Activated T-helper 17 cell treated with anti-CD3 and anti-CD28 coated beads, Interleukin-2, amount 50 U/mL, for 72 hours (primary cell): ENCODE data around the gene ACAN. TPM values are rescaled to one million over a fixed set of nuclear protein-coding genes. Genes with fewer than 3 reads are reported as not detected.

Experiments used
- ATAC-seq: fragments of 150-1000 bp; cut with Tn5 transposase; replicated peaks from 2 replicates; pipeline ENCODE4 v1.10.0; 2021; ENCODE audit warnings: mild to moderate bottlenecking, moderate library complexity
- H3K27ac Mint-ChIP-seq: one replicate; pipeline ENCODE4 v1.8.0; 2022; ENCODE audit warnings: mixed read lengths
- H3K27me3 Mint-ChIP-seq: one replicate; pipeline ENCODE4 v1.8.0; 2022; ENCODE audit warnings: mixed read lengths
- H3K36me3 Mint-ChIP-seq: one replicate; pipeline ENCODE4 v1.8.0; 2022; ENCODE audit warnings: low read depth, mild to moderate bottlenecking, mixed read lengths
- H3K4me1 Mint-ChIP-seq: one replicate; pipeline ENCODE4 v1.8.0; 2022; ENCODE audit warnings: mixed read lengths
- H3K4me3 Mint-ChIP-seq: one replicate; pipeline ENCODE4 v1.8.0; 2022; ENCODE audit warnings: mild to moderate bottlenecking, mixed read lengths
- H3K9me3 Mint-ChIP-seq: one replicate; pipeline ENCODE4 v1.8.0; 2022; ENCODE audit warnings: mixed read lengths
- total RNA-seq, 2 donors: library from RNA; stranded (reverse); gene quantifications; one replicate each; pipeline ENCODE4 v1.2.3, GENCODE V29; 2022

The ACAN gene
- total RNA-seq, 2 donors from 2014 or later: not detected

DNA sequence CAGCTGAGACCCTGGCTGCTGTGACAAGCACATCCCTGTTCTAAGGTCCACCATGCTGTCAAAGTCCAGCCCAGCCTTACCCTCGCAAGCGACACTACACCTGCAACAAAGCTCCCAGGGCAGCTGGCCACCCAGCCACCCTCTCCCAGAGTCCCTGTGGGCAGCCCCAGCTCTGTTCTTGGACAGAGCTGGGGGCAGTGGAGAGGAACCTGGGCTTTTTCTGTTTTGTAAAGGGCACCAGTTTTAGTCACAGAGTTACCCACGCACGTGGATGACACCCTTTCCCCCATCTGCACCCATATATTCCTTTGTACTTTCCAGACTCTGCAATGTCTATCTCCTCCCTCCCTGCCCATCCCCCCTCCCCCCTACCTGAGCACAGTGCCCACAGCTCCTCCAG is 38.9 kb downstream of the ACAN start:
- H3K4me3 Mint-ChIP-seq: no peak overlapping the region
- ATAC-seq: no peak
- no peak overlapping the region for H3K27ac Mint-ChIP-seq
- no peaks in the 10 kb centered on the region for H3K36me3 Mint-ChIP-seq
- H3K9me3 Mint-ChIP-seq: no peaks in the 10 kb centered on the region
- peaks cover 6% of the 10 kb centered on the region for H3K27me3 Mint-ChIP-seq
- H3K4me1 Mint-ChIP-seq: peaks cover 4% of the 10 kb centered on the region

- Mint-ChIP-seq H3K4me3 (no peak overlapping the region), H3K27ac (no peak overlapping the region), H3K9me3 (no peaks in the 10 kb centered on the region), H3K27me3 (peaks cover 1% of the 10 kb centered on the region), H3K36me3 (no peaks in the 10 kb centered on the region), H3K4me1 (peaks cover 4% of the 10 kb centered on the region)
- no peak for ATAC-seq
Measured at GRCh38 chr15:88843334-88843733, 40.1 kb downstream of the ACAN start.

GRCh38 chr15:88844749-88845386 is 41.6 kb downstream of the ACAN start:
- Mint-ChIP-seq H3K36me3 (no peaks in the 10 kb centered on the region), H3K4me1 (peaks cover 4% of the 10 kb centered on the region), H3K4me3 (no peak overlapping the region), H3K9me3 (no peaks in the 10 kb centered on the region), H3K27me3 (no peaks in the 10 kb centered on the region), H3K27ac (no peak overlapping the region)
- peak; percentile 88 for ATAC-seq

- Mint-ChIP-seq H3K4me1 (peaks cover 4% of the 10 kb centered on the region), H3K36me3 (no peaks in the 10 kb centered on the region), H3K4me3 (no peak overlapping the region), H3K27ac (no peak overlapping the region), H3K9me3 (no peaks in the 10 kb centered on the region), H3K27me3 (no peaks in the 10 kb centered on the region)
- no peak for ATAC-seq
Measured at GRCh38 chr15:88845616-88846015, 42.4 kb downstream of the ACAN start.

DNA sequence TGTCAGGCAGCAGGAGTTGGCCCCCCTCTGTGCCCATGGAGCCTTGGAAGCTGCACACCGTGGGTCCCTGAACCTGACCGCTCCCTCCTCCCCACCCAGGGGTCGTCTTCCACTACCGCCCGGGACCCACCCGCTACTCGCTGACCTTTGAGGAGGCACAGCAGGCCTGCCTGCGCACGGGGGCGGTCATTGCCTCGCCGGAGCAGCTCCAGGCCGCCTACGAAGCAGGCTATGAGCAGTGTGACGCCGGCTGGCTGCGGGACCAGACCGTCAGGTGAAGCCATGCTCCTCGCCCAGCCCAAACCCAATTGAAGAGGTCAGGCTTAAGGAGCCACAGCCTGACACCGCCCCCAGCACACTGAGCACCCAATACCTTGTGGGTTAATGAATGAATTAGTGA is 43.9 kb downstream of the ACAN start:
- no peaks in the 10 kb centered on the region for H3K27me3 Mint-ChIP-seq
- no peaks in the 10 kb centered on the region for H3K9me3 Mint-ChIP-seq
- H3K36me3 Mint-ChIP-seq: no peaks in the 10 kb centered on the region
- no peak overlapping the region for H3K4me3 Mint-ChIP-seq
- ATAC-seq: no peak
- peaks cover 4% of the 10 kb centered on the region for H3K4me1 Mint-ChIP-seq
- no peak overlapping the region for H3K27ac Mint-ChIP-seq

GRCh38 chr15:88848203-88848602 is 45.0 kb downstream of the ACAN start:
- peaks cover 4% of the 10 kb centered on the region for H3K4me1 Mint-ChIP-seq
- no peaks in the 10 kb centered on the region for H3K9me3 Mint-ChIP-seq
- H3K4me3 Mint-ChIP-seq: no peak overlapping the region
- no peaks in the 10 kb centered on the region for H3K27me3 Mint-ChIP-seq
- no peak for ATAC-seq
- no peak overlapping the region for H3K27ac Mint-ChIP-seq
- no peaks in the 10 kb centered on the region for H3K36me3 Mint-ChIP-seq

DNA sequence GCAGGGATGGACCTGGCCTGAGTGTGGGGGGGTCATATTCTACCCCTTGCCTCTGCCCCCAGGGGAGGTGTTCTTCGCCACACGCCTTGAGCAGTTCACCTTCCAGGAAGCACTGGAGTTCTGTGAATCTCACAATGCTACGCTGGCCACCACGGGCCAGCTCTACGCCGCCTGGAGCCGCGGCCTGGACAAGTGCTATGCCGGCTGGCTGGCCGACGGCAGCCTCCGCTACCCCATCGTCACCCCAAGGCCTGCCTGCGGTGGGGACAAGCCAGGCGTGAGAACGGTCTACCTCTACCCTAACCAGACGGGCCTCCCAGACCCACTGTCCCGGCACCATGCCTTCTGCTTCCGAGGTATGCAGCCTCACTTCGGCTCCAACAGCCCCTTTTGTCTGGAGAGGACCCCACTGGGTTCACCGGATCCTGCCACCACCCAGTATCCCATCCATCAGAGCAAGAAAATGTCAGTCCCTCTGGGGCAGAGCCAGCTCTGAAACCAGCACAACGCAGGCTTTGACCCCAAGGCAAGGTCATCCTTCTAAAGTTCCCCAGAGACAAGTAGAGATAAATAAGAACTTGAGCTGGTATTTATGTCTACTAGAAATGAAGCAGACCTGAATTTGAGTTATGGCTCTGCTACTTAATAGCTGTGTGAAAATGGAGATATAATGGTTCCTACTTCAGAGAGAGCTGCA is 46.3 kb downstream of the ACAN start:
- Mint-ChIP-seq H3K27me3 (no peaks in the 10 kb centered on the region), H3K4me1 (peaks cover 4% of the 10 kb centered on the region), H3K9me3 (peaks cover 2% of the 10 kb centered on the region)

DNA sequence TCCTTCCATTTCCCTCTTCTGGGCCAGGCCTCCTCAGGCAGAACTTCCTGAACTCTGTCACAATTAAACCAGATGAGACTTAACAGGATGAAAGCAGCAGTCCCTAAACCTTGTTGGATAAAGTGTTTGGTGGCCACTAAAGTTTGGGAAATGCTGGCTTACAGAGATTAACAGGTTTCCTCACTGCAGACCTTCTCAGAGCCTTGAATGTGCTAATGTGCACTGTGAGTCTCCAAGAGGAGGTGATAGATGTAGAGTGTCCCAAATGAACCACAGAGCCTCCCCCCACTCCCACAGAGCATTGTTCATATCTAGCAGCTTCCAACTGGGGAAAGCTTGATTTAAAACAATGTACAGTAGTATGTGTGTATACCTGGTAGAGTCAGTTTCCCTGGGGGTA is 49.2 kb downstream of the ACAN start:
- ATAC-seq: no peak
- no peaks in the 10 kb centered on the region for H3K4me1 Mint-ChIP-seq
- no peak overlapping the region for H3K27ac Mint-ChIP-seq
- H3K27me3 Mint-ChIP-seq: no peaks in the 10 kb centered on the region
- no peaks in the 10 kb centered on the region for H3K36me3 Mint-ChIP-seq
- peaks cover 4% of the 10 kb centered on the region for H3K9me3 Mint-ChIP-seq
- H3K4me3 Mint-ChIP-seq: no peak overlapping the region

More for the DNA sequence above, 46.3 kb downstream of the ACAN start:
- ATAC-seq: no peak
- H3K4me3 Mint-ChIP-seq: no peak overlapping the region
- no peaks in the 10 kb centered on the region for H3K36me3 Mint-ChIP-seq
- H3K27ac Mint-ChIP-seq: no peak overlapping the region

- Mint-ChIP-seq H3K27ac (no peak overlapping the region), H3K4me1 (no peaks in the 10 kb centered on the region), H3K36me3 (no peaks in the 10 kb centered on the region), H3K9me3 (peaks cover 4% of the 10 kb centered on the region), H3K27me3 (no peaks in the 10 kb centered on the region), H3K4me3 (no peak overlapping the region)
- ATAC-seq: no peak
Measured at GRCh38 chr15:88858934-88859333, 55.7 kb downstream of the ACAN start.

DNA sequence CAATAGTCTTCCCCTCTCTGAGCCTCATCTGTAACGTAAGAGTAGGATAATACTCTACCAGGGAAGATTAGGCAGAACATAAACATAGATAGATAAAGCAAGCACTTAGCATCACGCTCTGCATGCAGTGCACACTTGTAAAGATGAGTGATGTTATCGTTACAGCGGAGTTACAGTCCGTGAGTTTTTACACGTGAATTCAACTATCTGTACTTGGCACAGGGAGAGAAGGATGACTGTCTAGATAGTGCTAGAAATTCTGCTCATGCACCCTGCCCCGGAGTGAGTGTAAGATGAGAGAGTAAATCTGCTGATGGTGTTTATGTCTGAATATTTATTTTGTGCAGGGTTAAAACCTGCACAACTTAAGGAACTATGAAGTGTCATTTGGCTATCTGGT is 56.3 kb downstream of the ACAN start:
- H3K27me3 Mint-ChIP-seq: no peaks in the 10 kb centered on the region
- no peak overlapping the region for H3K4me3 Mint-ChIP-seq
- no peak for ATAC-seq
- H3K27ac Mint-ChIP-seq: no peak overlapping the region
- peaks cover 2% of the 10 kb centered on the region for H3K9me3 Mint-ChIP-seq
- no peaks in the 10 kb centered on the region for H3K4me1 Mint-ChIP-seq
- H3K36me3 Mint-ChIP-seq: no peaks in the 10 kb centered on the region

DNA sequence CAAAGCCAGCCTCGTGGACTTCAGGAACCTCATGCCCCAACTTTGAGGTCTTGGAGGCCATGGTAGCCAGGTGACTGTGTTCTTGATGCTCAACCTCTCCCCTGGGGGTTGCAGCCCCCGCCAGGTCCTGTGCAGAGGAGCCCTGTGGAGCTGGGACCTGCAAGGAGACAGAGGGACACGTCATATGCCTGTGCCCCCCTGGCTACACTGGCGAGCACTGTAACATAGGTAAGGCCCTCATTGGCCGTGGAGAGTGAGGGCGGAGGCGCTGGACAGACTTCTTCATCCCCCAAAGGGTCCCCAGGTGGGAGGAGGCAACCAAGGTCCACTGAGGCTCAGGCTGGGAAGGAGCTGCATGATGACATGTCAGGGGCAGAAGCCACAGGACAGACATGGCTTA is 57.0 kb downstream of the ACAN start:
- no peak for ATAC-seq
- Mint-ChIP-seq H3K27me3 (no peaks in the 10 kb centered on the region), H3K4me1 (no peaks in the 10 kb centered on the region), H3K4me3 (no peak overlapping the region), H3K36me3 (no peaks in the 10 kb centered on the region), H3K9me3 (no peaks in the 10 kb centered on the region), H3K27ac (no peak overlapping the region)

- Mint-ChIP-seq H3K36me3 (no peaks in the 10 kb centered on the region), H3K27me3 (no peaks in the 10 kb centered on the region), H3K9me3 (no peaks in the 10 kb centered on the region), H3K27ac (no peak overlapping the region), H3K4me1 (no peaks in the 10 kb centered on the region), H3K4me3 (no peak overlapping the region)
- no peak for ATAC-seq
Measured at GRCh38 chr15:88863412-88863811, 60.2 kb downstream of the ACAN start.

- H3K4me3 Mint-ChIP-seq: no peak overlapping the region
- H3K36me3 Mint-ChIP-seq: no peaks in the 10 kb centered on the region
- no peaks in the 10 kb centered on the region for H3K27me3 Mint-ChIP-seq
- no peaks in the 10 kb centered on the region for H3K4me1 Mint-ChIP-seq
- no peak for ATAC-seq
- H3K27ac Mint-ChIP-seq: peak overlapping the region; percentile 73
- H3K9me3 Mint-ChIP-seq: no peaks in the 10 kb centered on the region
Measured at GRCh38 chr15:88864861-88865497, 61.7 kb downstream of the ACAN start.

GRCh38 chr15:88865498-88866099 is 62.4 kb downstream of the ACAN start:
- Mint-ChIP-seq H3K4me1 (no peaks in the 10 kb centered on the region), H3K4me3 (no peak overlapping the region), H3K36me3 (no peaks in the 10 kb centered on the region), H3K27ac (peak overlapping the region; percentile 73), H3K27me3 (no peaks in the 10 kb centered on the region), H3K9me3 (no peaks in the 10 kb centered on the region)
- no peak for ATAC-seq
